OCI-LY3 (cell line): ENCODE results near the gene PRDM12.

Experiments used
- H2AFZ ChIP-seq: fragments of 200-600, 300-600 bp; shearing (Covaris generic); 2 replicates; pipeline ENCODE4 v1.6.0; 2014; ENCODE audit warnings: antibody characterized with exemption, low read depth, low read length
- H3K27ac ChIP-seq: fragments of 200-600, 300-600 bp; sonication (generic); 2 replicates; pipeline ENCODE4 v1.5.1; 2014; ENCODE audit warnings: mild to moderate bottlenecking, low read length, moderate library complexity, mixed read lengths
- H3K27me3 ChIP-seq: fragments of 200-600, 300-600 bp; sonication (generic); 2 replicates; pipeline ENCODE4 v1.6.1; 2014; ENCODE audit warnings: low read depth, low read length, mixed read lengths
- H3K36me3 ChIP-seq: fragments of 200-600, 300-600 bp; sonication (generic); replicated peaks from 2 replicates; pipeline ENCODE3; 2014; ENCODE audit warnings: low read depth, low read length, mixed read lengths
- H3K4me1 ChIP-seq: fragments of 300-600, 200-600 bp; sonication (generic); 2 replicates; pipeline ENCODE4 v1.6.1; 2014; ENCODE audit warnings: low read length, mixed read lengths
- H3K4me2 ChIP-seq: fragments of 200-600, 300-600 bp; sonication (generic); 2 replicates; pipeline ENCODE4 v1.6.1; 2014; ENCODE audit warnings: low read length, mixed read lengths
- H3K4me3 ChIP-seq: fragments of 300-600, 200-600 bp; sonication (generic); 2 replicates; pipeline ENCODE4 v1.5.1; 2014; ENCODE audit warnings: antibody characterized with exemption, mild to moderate bottlenecking, low read length, moderate library complexity
- H3K79me2 ChIP-seq: fragments of 300-600, 200-600 bp; shearing (Covaris generic); 2 replicates; pipeline ENCODE4 v1.6.1; 2014; ENCODE audit warnings: mild to moderate bottlenecking, low read length, mixed read lengths
- H3K9ac ChIP-seq: fragments of 300-600, 200-600 bp; shearing (Covaris generic); 2 replicates; pipeline ENCODE4 v1.6.0; 2014; ENCODE audit warnings: mild to moderate bottlenecking, low read length, moderate library complexity
- H3K9me3 ChIP-seq: fragments of 200-600, 300-600 bp; shearing (Covaris generic); 2 replicates; pipeline ENCODE4 v1.6.1; 2014; ENCODE audit warnings: low read length, mixed read lengths; ENCODE audit not compliant: insufficient read depth
- H4K20me1 ChIP-seq: fragments of 200-600, 300-600 bp; sonication (generic); 2 replicates; pipeline ENCODE4 v1.6.1; 2016; ENCODE audit warnings: low read length, mixed read lengths; ENCODE audit not compliant: insufficient read depth
- EZH2phosphoT487 ChIP-seq: fragments of 200-600 bp; shearing (Covaris generic); IDR thresholded peaks from 2 replicates; pipeline ENCODE4 v1.6.1; 2018; ENCODE audit warnings: antibody characterized with exemption, mixed run types, low read depth
- TF ChIP-seq, protein P1 (sequence below): fragments of 200-600, 300-600 bp; sonication (generic); IDR thresholded peaks from 2 replicates; pipeline ENCODE4 v1.5.1; 2014; ENCODE audit warnings: antibody characterized with exemption, low read length, low read depth

The PRDM12 gene

DNA sequence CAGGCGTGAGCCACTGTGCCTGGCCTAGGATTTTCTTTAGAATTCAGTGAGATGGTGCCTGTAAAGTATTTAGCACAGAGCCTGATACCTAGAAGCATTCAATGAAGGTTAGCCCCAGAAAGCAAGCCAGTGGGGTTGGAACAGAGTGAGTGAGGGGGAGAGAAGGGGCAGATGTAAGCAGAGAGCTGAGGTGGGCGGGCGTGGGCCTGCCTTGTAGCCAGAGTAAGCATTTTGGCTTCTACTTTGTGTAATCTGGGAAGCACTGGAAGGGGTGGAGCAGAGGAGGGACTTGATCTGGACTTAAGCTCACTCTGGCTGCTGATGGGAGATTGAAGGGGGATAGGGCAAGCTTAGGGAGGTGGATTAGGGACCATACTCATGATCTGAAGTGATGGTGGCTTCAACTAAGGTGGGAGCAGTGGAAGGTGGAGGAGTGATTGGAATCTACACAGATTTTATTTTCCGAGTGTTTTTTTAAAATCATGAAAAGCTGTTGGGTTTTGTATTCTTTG is 31.8 kb downstream of the PRDM12 start:
- no peak overlapping the region for H3K27ac ChIP-seq

DNA sequence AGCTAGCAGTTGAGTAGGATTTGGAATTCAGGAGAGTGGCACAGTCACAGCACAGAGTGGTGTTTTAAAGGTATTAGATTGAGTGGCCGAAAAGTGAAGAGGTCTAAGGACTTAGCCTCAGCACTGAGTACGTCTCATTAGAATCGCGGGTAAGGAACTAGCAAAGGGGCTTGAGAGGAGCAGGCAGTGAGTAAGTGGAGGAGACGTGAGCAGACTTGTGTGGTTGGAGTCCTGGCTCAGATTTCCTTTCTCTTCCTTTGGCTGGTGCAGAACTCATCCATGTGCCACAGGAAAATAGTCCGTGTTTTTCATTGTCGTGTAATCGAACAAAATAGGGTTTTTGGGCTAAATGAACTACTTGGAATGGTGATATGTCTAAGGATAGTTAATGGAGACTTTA is 32.6 kb downstream of the PRDM12 start:
- Histone ChIP-seq H3K27me3 (no peaks in the 10 kb centered on the region), H3K36me3 (peaks cover 56% of the 10 kb centered on the region), H3K9ac (no peak overlapping the region), H3K4me1 (peaks cover 32% of the 10 kb centered on the region), H4K20me1 (peaks cover 53% of the 10 kb centered on the region), H3K9me3 (no peaks in the 10 kb centered on the region), H3K4me2 (no peak overlapping the region), H2AFZ (no peak overlapping the region), H3K4me3 (no peak overlapping the region), H3K79me2 (peaks cover 81% of the 10 kb centered on the region), H3K27ac (no peak overlapping the region)
- TF ChIP-seq, protein P1, sequence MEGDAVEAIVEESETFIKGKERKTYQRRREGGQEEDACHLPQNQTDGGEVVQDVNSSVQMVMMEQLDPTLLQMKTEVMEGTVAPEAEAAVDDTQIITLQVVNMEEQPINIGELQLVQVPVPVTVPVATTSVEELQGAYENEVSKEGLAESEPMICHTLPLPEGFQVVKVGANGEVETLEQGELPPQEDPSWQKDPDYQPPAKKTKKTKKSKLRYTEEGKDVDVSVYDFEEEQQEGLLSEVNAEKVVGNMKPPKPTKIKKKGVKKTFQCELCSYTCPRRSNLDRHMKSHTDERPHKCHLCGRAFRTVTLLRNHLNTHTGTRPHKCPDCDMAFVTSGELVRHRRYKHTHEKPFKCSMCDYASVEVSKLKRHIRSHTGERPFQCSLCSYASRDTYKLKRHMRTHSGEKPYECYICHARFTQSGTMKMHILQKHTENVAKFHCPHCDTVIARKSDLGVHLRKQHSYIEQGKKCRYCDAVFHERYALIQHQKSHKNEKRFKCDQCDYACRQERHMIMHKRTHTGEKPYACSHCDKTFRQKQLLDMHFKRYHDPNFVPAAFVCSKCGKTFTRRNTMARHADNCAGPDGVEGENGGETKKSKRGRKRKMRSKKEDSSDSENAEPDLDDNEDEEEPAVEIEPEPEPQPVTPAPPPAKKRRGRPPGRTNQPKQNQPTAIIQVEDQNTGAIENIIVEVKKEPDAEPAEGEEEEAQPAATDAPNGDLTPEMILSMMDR: no peak
- TF ChIP-seq EZH2phosphoT487: no peak

More for the DNA sequence above, 31.8 kb downstream of the PRDM12 start:
- peaks cover 73% of the 10 kb centered on the region for H3K79me2 ChIP-seq
- no peaks in the 10 kb centered on the region for H3K9me3 ChIP-seq
- H3K4me2 ChIP-seq: no peak overlapping the region
- peaks cover 48% of the 10 kb centered on the region for H3K36me3 ChIP-seq
- H3K4me1 ChIP-seq: peaks cover 32% of the 10 kb centered on the region
- H2AFZ ChIP-seq: no peak overlapping the region
- no peak for TF ChIP-seq EZH2phosphoT487
- TF ChIP-seq, protein P1: no peak
- H3K27me3 ChIP-seq: no peaks in the 10 kb centered on the region
- no peak overlapping the region for H3K9ac ChIP-seq
- peaks cover 45% of the 10 kb centered on the region for H4K20me1 ChIP-seq
- H3K4me3 ChIP-seq: no peak overlapping the region

DNA sequence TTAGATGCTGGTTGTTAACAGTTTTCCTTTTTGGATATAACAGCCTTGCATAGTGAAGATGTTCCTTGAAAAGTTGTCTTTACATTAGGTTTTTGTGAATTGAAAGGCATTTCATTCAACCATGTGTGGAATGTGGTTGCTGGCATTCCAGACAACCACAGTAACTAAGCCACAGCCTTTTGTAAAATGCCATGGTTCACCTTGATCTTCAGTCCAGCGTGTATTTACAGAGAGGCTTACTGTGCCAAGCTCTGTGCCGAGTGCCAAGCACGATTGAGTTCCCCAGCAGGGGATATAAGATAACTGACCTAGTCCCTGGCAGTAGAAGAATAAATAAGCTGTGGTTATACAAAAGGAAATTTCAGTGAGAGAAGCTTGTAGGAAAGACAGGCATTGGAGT is 34.1 kb downstream of the PRDM12 start:
- Histone ChIP-seq H3K4me3 (no peak overlapping the region), H3K9ac (no peak overlapping the region), H3K4me1 (peaks cover 27% of the 10 kb centered on the region), H3K79me2 (peaks cover 82% of the 10 kb centered on the region), H2AFZ (no peak overlapping the region), H3K9me3 (no peaks in the 10 kb centered on the region), H3K27ac (peak overlapping the region; percentile 42), H4K20me1 (peaks cover 60% of the 10 kb centered on the region), H3K36me3 (peaks cover 69% of the 10 kb centered on the region), H3K4me2 (peak overlapping the region; percentile 18; the same call in 1 of the 2 replicates), H3K27me3 (no peaks in the 10 kb centered on the region)
- no peak for TF ChIP-seq EZH2phosphoT487
- TF ChIP-seq, protein P1: no peak

DNA sequence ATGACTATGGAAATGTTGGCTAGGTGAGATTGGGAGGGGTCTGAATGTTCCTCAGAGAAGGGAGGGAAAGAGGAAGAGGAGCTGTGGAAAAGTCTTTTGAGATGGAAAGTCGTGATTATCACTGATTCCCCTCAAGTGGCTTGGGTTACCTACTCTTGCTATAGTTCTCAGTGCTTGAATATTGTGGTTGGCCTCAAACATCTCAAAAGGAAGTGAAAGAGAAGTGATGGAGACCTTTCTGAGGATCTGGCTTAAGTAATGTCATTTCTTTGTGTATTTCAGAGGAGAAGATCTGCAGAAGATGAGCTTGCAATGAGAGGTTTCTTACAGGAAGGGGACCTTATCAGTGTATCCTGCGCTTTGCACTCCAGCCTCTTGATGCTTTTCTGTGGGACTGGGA is 34.7 kb downstream of the PRDM12 start:
- no peak overlapping the region for H3K9ac ChIP-seq
- no peaks in the 10 kb centered on the region for H3K9me3 ChIP-seq
- peak overlapping the region; percentile 18; the same call in 1 of the 2 replicates for H3K4me2 ChIP-seq
- peaks cover 27% of the 10 kb centered on the region for H3K4me1 ChIP-seq
- H2AFZ ChIP-seq: no peak overlapping the region
- H4K20me1 ChIP-seq: peaks cover 60% of the 10 kb centered on the region
- no peaks in the 10 kb centered on the region for H3K27me3 ChIP-seq
- H3K79me2 ChIP-seq: peaks cover 81% of the 10 kb centered on the region
- TF ChIP-seq, protein P1: no peak
- no peak for TF ChIP-seq EZH2phosphoT487
- peaks cover 74% of the 10 kb centered on the region for H3K36me3 ChIP-seq
- peak overlapping the region; percentile 42 for H3K27ac ChIP-seq
- H3K4me3 ChIP-seq: no peak overlapping the region
